CD8-positive, alpha-beta memory T cell (primary cell): ENCODE data around the gene CWH43. TPM values are rescaled to one million over a fixed set of nuclear protein-coding genes. Genes with fewer than 3 reads are reported as not detected.
"Not testable (repeated sequence)": the region's sequence is repeated elsewhere in the genome, so short reads cannot be mapped to it uniquely, and the experiment has no call there.

ENCODE experiments used
- CTCF ChIA-PET: fragments of 350-600 bp; sonication (Branson Sonifier 250); formaldehyde crosslinking; loops from one replicate; lab custom pipeline; 2021; ENCODE audit warnings: antibody characterized with exemption; lab: Charles Lee
- POLR2A ChIA-PET: fragments of 350-600 bp; sonication (Branson Sonifier 250); formaldehyde crosslinking; loops from one replicate; lab custom pipeline; 2021; ENCODE audit warnings: antibody characterized with exemption; lab: Charles Lee
- DNase-seq, 5 donors: peaks; one replicate each; pipeline versions ENCODE4 v3.0.0 to v3.0.0-alpha.2; 2020 to 2022; ENCODE audit warnings: mixed read lengths in 1 of 5
- H3K27ac ChIP-seq: one replicate; pipeline ENCODE4 v1.7.0; 2013; ENCODE audit warnings: low read depth, mild to moderate bottlenecking, low read length, moderate library complexity
- H3K27me3 ChIP-seq: 2 replicates; pipeline ENCODE4 v1.7.0; 2013; ENCODE audit warnings: low read length, mild to moderate bottlenecking; ENCODE audit not compliant: insufficient read depth, poor library complexity, severe bottlenecking
- H3K36me3 ChIP-seq: 2 replicates; pipeline ENCODE4 v1.7.0; 2013; ENCODE audit warnings: mild to moderate bottlenecking, low read length, moderate library complexity; ENCODE audit not compliant: insufficient read depth
- H3K4me1 ChIP-seq: 2 replicates; pipeline ENCODE4 v1.7.0; 2013; ENCODE audit warnings: mild to moderate bottlenecking, low read length, moderate library complexity; ENCODE audit not compliant: insufficient read depth
- H3K4me3 ChIP-seq: 2 replicates; pipeline ENCODE4 v1.7.0; 2013; ENCODE audit warnings: mild to moderate bottlenecking, low read length
- H3K9me3 ChIP-seq: 2 replicates; pipeline ENCODE4 v1.7.0; 2013; ENCODE audit warnings: mild to moderate bottlenecking, low read length
- H3K27ac Mint-ChIP-seq, 8 donors: one replicate each; pipeline ENCODE4 v1.8.0; 2020 to 2021; ENCODE audit warnings: mixed read lengths in 8 of 8, mild to moderate bottlenecking in 6 of 8, inconsistent platforms in 3 of 8, moderate library complexity in 3 of 8
- H3K27me3 Mint-ChIP-seq, 2 donors: one replicate each; pipeline ENCODE4 v1.8.0; 2020 to 2021; ENCODE audit warnings: mixed read lengths in 2 of 2, mild to moderate bottlenecking in 1 of 2, moderate library complexity in 1 of 2
- H3K36me3 Mint-ChIP-seq, 3 donors: one replicate each; pipeline ENCODE4 v1.8.0; 2020 to 2021; ENCODE audit warnings: mixed read lengths in 3 of 3, inconsistent platforms in 1 of 3, mild to moderate bottlenecking in 1 of 3
- H3K4me1 Mint-ChIP-seq, 3 donors: one replicate each; pipeline ENCODE4 v1.8.0; 2020 to 2021; ENCODE audit warnings: mixed read lengths in 3 of 3, inconsistent platforms in 1 of 3, mild to moderate bottlenecking in 1 of 3
- H3K4me3 Mint-ChIP-seq, 7 donors: one replicate each; pipeline ENCODE4 v1.8.0; 2020 to 2021; ENCODE audit warnings: mixed read lengths in 7 of 7, mild to moderate bottlenecking in 6 of 7, moderate library complexity in 4 of 7, inconsistent platforms in 2 of 7
- H3K9me3 Mint-ChIP-seq, 5 donors: one replicate each; pipeline ENCODE4 v1.8.0; 2020 to 2022; ENCODE audit warnings: mixed read lengths in 5 of 5, mild to moderate bottlenecking in 3 of 5, moderate library complexity in 2 of 5, inconsistent platforms in 1 of 5
- polyA plus RNA-seq: library from polyadenylated mRNA; unstranded; fragments of 300-500 nt; fragmentation: Illumina TruSeq; gene quantifications from one replicate; pipeline ENCODE4 v1.2.3, GENCODE V29; 2021
- total RNA-seq, 2 experiments: library from RNA; stranded (reverse); gene quantifications; one replicate each; pipeline ENCODE4 v1.2.3, GENCODE V29; 2021

The CWH43 gene
- total and polyA plus RNA-seq, 3 experiments from 2014 or later = not detected

DNA sequence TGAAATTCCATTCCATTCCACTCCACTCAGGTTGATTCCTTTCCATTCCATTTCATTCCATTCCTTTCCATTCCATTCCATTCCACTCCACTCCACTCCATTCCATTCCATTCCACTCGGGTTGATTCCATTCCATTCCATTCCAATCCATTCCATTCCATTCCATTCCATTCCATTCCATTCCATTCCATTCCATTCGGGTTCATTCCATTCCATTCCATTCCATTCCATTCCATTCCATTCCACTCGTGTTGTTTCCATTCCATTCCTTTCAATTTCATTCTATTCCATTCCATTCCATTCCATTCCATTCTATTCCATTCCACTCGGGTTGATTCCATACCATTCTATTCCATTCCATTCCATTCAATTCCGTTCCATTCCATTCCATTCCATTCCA is 124.5 kb downstream of the CWH43 start:
- H3K4me3 ChIP-seq, H3K36me3 ChIP-seq, CTCF ChIA-PET, H3K4me1 Mint-ChIP-seq, POLR2A ChIA-PET, H3K9me3 ChIP-seq, H3K4me1 ChIP-seq, H3K27me3 ChIP-seq, H3K4me3 Mint-ChIP-seq, DNase-seq, H3K27me3 Mint-ChIP-seq, H3K27ac Mint-ChIP-seq, H3K27ac ChIP-seq: not testable (repeated sequence)
- H3K36me3 Mint-ChIP-seq = peaks cover 6 to 39% (median 30%) of the 10 kb centered on the region in 3 donors
- peaks cover 0 to 92% (median 83%) of the 10 kb centered on the region in 5 donors for H3K9me3 Mint-ChIP-seq

Other genes with a start within 250 kb of the CWH43 start
- 10 to 100 TPM; 69.3 to 70.3 TPM for gene FRYL, start 206.0 kb upstream of the CWH43 start, total RNA-seq
- gene FRYL, start 206.0 kb upstream of the CWH43 start, polyA plus RNA-seq = 34.9 TPM
- 100 to 1,000 TPM; 114 to 115 TPM for gene OCIAD1, start 155.2 kb upstream of the CWH43 start, total RNA-seq
- gene OCIAD1, start 155.2 kb upstream of the CWH43 start, polyA plus RNA-seq = 151 TPM
- 10 to 100 TPM; 55.7 to 60.0 TPM for gene OCIAD2, start 79.5 kb upstream of the CWH43 start, total RNA-seq
- 184 TPM for gene OCIAD2, start 79.5 kb upstream of the CWH43 start, polyA plus RNA-seq